GOT3 (cell line): ENCODE data around the gene OCA2.

Experiments used
- DNase-seq: peaks from one replicate; lab custom pipeline; 2025; ENCODE audit warnings: mixed read lengths; lab: John Stamatoyannopoulos, UW

The OCA2 gene

DNA sequence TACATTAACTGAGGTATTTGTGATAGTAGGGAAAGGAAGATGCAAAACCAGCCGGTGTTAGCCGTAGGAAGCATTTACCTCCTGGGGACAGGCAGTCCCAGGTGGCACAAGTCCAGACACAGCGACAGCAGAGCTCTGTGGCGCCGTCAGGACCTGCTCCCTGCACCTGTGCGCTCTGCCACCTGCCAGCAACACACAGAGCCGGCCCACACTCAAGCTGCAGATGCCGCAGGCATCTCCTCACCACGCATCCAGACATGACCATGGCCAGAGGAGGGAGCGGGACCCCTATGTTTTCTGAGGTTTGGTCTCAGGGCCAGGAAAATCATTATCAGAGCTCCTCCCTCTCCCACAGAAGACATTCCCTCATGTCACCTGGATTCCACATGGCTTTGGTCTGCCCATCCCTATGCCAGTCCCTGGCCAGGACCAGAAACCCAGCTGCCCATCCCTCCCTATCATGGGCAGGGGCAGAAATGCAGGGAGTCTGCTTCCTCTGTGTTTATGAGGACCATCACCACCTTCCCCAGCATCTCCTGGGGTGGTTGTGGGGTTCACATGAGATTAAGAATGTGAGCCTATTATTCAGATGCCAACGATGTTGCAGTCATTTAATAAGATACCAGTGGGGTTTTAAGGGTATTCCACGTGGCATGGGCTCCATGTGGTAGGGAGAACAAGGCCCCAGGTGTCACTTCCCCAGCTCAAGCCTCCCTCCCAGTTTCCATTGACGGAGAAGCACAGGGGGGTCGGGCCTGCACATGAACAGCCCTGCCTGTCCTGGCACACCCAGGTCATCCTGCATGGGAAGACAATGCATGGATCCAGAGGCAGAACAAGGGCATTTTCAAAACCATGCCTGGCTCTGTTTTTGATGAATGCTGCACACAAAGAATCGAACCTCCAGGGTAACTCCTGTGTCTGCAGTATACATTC is 251.1 kb downstream of the OCA2 start:
- DNase-seq: no peak

DNA sequence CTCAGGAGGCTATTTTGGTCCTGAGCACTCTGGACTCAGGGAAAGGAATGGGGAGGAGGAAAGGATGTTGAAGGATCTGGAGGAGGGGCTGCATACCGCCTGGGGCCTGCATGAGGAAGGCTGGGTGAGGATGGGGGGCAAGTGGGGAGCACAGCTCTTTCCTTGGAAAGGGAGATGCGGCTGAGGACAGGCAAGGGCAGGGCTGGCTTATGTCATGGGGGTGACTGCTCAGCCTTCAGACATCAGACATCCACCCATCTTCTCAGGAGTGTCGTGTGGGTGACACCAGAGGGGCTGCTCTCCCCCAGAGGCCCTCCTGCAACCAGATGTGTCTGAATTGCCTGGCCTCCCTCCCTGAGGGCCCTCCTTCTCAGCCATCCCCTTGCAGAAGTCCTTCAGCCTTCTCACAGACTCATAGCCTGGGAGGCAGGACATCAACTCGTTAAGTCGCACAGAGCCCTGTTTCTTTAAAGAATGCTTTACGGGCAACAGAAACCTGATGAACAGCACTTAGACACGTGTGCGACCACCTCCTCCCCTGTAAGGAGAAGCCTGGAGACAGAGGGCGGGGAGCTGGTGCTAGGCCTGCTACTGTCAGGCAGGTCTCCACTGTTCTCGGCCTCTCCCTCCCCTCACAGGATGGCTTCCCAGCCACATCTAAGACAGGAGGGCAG is 252.3 kb downstream of the OCA2 start:
- DNase-seq: no peak

DNA sequence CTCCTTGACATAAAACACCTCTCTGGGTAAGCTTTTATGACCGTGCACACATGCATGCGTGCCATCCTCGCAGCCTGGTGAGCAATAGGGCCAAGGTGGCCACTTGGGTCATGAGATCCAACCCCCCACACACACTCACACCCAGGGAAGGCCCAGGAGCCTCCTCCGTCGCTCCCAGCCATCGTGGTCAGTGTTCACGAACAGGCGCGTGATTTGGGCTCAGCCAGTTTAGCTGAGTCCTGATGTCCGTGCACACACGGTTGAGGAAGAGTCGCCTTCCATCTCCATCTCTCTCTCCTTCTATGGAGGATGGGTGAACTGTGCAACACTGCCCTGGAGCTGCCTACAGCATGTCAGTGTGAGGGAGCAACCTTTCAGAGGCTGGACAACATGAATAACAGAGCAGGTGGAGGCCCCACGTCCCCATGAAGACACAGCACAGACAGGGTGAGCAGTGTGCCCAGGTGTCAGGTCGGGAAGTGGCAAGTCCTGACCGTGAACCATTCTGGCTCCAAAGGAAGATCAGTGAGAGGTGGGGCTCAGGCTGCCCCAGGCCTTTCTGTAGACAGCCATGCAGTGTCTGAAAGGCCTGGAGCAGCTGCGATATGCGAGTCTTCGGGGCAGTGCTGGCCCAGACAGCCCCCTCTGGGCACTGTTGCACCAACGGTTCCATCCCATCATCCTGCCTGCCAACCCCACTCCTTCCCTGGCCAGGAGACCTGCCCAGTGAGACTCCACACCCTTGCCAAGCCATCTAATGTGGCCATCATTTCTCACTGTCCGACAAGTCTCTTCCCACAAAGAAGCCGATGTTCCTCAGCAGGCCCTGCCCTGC is 253.4 kb downstream of the OCA2 start:
- DNase-seq: no peak

DNA sequence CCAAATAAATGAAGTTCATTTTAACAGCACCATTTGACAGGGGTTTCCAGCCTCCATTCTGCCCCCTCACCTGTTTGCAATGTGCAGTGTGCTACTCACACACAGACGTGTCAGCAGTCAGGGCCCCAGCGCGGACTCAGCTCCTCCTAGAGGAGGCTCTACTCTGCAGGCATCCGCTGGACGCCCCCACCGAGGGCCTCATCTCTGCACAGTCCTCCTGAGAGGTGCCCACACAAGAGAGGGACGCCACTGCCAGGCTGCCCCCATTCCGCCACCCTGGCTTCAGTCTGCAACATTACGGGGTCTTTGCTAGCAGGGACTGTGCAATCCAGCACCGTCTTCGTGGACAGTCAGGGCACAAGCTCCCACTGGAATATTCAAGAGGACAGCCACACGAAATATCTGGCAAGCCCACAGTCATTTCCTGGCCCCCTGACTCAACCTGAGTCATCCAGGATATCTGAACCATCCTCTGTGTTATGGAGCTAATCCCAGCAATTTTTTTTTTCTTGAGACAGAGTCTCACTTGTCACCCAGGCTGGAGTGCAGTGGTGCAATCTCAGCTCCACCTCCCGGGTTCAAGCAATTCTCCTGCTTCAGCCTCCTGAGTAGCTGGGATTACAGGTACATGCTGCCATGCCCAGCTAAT is 255.0 kb downstream of the OCA2 start:
- no peak for DNase-seq

- DNase-seq: no peak
Observed at GRCh38 chr15:27843146-27843545, 256.0 kb downstream of the OCA2 start.

- no peak for DNase-seq
Observed at GRCh38 chr15:27842526-27842925, 256.6 kb downstream of the OCA2 start.

GRCh38 chr15:27835233-27835939 is 263.7 kb downstream of the OCA2 start:
- no peak for DNase-seq

DNA sequence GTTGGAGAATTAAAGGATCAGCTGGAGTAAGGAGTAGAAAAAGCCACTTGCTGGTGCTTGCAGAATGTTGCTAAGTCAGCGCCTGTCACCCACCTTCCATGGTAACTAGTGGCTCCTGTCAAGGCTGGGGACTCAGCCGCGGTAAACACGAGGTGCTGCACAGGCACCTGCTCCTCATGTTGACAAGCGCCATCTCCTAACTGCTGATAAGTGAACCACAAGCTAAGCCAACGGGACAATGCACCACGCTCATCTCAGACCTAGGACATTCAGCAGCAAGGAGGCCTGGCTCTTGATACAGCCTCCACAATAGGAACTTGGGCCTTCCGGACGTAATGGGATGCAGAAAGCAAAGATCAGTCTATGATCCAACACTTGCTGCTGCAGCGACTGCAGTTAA is 264.4 kb downstream of the OCA2 start:
- no peak for DNase-seq

- no peak for DNase-seq
Observed at GRCh38 chr15:27833974-27834373, 265.1 kb downstream of the OCA2 start.

DNA sequence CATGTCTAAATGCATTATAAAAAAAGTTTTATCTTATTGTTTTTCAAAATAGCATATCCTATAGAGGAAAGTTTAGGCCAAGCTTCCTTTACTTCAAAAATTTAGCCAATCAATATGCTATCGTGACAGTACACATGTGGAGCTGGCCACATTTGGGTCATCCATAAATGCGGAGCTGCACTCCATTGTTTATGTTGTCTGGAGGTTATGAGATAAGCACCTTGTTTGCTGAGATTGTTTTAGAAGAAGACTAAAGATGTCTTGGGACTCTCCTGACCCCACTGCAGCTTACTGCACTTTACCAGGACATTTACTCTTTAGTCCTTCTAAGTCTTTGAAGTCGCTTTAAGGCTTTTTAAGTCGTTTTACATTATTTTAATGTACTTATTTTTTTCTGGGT is 265.9 kb downstream of the OCA2 start:
- DNase-seq: no peak

- no peak for DNase-seq
Observed at GRCh38 chr15:27832237-27832596, 266.9 kb downstream of the OCA2 start.

DNA sequence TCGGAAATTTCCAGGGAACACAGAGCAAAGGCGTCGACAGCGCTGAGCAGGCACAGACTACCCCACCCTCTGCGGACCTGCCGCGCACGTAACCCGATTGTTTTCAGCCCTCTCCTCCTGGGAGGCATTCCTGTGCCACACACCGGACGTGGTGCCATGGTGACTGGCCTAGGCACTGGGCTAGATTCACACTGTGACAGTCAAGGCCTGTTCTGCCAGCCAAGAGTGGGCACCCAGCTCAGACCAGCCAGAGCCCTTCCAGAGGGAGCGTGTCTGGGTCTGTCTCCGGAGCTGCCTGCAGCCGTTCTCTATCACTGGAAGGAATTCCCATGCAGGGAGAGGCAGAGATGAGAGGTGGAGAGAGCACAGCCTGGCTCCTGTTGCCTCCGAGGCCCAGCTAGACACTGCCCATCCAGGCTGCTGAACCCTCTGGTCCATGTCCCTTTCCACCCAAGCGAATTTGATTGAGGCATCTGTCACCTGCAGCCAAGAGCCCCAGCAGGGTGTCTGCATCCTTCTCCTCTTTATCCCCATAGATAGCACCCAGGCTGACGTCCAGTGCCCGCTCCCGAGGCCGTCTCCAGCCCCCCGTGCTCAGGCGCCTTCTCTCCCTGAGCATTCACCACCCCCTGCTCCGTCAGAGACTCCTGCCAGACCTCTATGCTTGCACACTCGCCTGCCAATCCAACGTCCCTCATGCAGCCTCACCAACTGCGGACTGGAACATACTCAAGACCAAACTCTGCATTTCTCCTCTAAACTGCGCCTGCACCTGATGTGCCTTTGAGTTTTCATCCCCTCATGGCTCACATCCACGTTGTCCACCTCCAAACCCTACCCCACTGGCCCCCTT is 267.5 kb downstream of the OCA2 start:
- no peak for DNase-seq

- DNase-seq: no peak
Observed at GRCh38 chr15:27828746-27829145, 270.4 kb downstream of the OCA2 start.

DNA sequence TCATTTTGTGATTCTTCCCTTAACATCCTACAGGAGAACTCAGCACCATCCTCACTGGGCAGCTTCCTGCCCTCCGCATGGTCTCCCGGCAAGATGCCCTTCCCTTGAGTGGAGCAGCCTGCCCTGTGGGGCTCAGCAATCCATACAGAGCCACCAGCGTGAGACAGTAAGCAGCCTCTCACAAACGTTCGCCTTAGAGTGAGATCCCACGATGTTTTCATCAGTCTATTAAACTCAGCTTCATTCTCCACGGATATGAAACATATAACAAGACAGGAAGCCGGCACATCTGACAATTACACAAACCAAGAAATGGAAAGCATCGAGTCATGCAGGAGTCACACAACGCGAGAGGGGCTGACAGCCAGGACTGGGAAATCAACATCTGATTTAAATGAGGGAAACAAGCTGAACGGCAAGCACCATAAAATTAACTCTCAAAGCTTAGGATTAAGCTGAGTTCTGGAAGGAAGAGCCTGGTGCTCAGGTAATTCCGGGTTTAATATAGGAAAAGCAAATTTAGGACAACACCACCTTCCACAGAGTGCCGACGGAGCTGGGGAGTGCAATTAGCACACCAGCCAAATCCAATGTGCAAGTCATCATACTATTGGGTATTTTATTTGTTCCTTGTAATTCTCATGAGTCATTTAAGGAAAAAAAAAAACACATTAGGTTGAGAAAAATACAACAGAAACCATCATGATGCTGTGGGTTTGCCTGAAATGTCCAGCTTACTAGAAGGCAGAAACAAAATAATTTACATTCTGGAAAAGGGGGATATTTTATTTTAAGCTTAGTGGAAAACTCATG is 272.0 kb downstream of the OCA2 start:
- no peak for DNase-seq

- DNase-seq: no peak
Observed at GRCh38 chr15:27826411-27826810, 272.7 kb downstream of the OCA2 start.

- DNase-seq: no peak
Observed at GRCh38 chr15:27824841-27825422, 274.2 kb downstream of the OCA2 start.

GRCh38 chr15:27821273-27821672 is 277.8 kb downstream of the OCA2 start:
- DNase-seq: no peak

DNA sequence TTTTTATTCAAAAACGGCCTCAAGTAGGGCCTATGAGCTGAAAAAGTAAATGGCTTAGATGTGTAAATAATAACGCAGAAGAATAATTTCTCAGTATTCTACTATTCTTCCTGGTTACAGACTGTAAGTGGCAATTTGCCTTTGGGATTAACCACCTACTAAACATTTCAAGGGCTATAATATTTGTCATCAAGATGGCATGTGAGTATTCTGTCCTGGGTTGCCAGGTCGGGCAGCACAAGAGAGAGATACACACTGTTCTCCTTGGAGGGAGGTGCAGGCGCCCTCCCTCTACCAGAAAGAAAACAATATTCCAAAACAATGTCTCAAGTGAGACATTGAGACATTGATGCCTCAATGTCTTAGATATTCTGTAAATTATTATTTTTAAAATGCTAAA is 278.4 kb downstream of the OCA2 start:
- no peak for DNase-seq

GRCh38 chr15:27820232-27820631 is 278.9 kb downstream of the OCA2 start:
- no peak for DNase-seq
